MV-4-11 (cell line): Measurements from ENCODE around the gene FAM209A.
"Not testable (repeated sequence)": the region's sequence is repeated elsewhere in the genome, so short reads cannot be mapped to it uniquely, and the experiment has no call there.

Experiments used
- DNase-seq: peaks from one replicate; lab custom pipeline; 2025; lab: John Stamatoyannopoulos, UW

FAM209A gene

GRCh38 chr20:56524444-56524843 is at the start of gene FAM209A:
TSS of gene FAM209A (plus strand) at chr20:56524744. CDS start at chr20:56524809, 65 bp downstream.
- DNase-seq: not testable (repeated sequence)

- DNase-seq: peak; percentile 62
Measured at GRCh38 chr20:56483970-56484369, 40.6 kb upstream of the FAM209A start.

- no peak for DNase-seq
Measured at GRCh38 chr20:56487216-56487615, 37.3 kb upstream of the FAM209A start.

- DNase-seq: no peak
Measured at GRCh38 chr20:56488566-56488965, 36.0 kb upstream of the FAM209A start.

- no peak for DNase-seq
Measured at GRCh38 chr20:56501116-56501515, 23.4 kb upstream of the FAM209A start.

GRCh38 chr20:56503916-56504315 is 20.6 kb upstream of the FAM209A start:
- DNase-seq: no peak

- DNase-seq: no peak
Measured at GRCh38 chr20:56504373-56505005, 20.1 kb upstream of the FAM209A start.

GRCh38 chr20:56506103-56506502 is 18.4 kb upstream of the FAM209A start:
- DNase-seq: no peak

- no peak for DNase-seq
Measured at GRCh38 chr20:56511926-56512325, 12.6 kb upstream of the FAM209A start.

- no peak for DNase-seq
Measured at GRCh38 chr20:56513161-56514150, 11.1 kb upstream of the FAM209A start.

- no peak for DNase-seq
Measured at GRCh38 chr20:56516631-56517030, 7.9 kb upstream of the FAM209A start.

- DNase-seq: no peak
Measured at GRCh38 chr20:56517211-56517610, 7.3 kb upstream of the FAM209A start.

GRCh38 chr20:56517641-56518040 is 6.9 kb upstream of the FAM209A start:
- DNase-seq: no peak

GRCh38 chr20:56518126-56518525 is 6.4 kb upstream of the FAM209A start:
- no peak for DNase-seq

- DNase-seq: no peak
Measured at GRCh38 chr20:56518721-56519398, 5.7 kb upstream of the FAM209A start.

- DNase-seq: no peak
Measured at GRCh38 chr20:56519551-56519950, 5.0 kb upstream of the FAM209A start.

- DNase-seq: no peak
Measured at GRCh38 chr20:56520180-56520579, 4.4 kb upstream of the FAM209A start.

- not testable (repeated sequence) for DNase-seq
Measured at GRCh38 chr20:56520746-56521354, 3.7 kb upstream of the FAM209A start.

GRCh38 chr20:56522311-56522710 is 2.2 kb upstream of the FAM209A start:
- DNase-seq: no peak

- no peak for DNase-seq
Measured at GRCh38 chr20:56527521-56527920, 3.0 kb downstream of the FAM209A start.

- DNase-seq: not testable (repeated sequence)
Measured at GRCh38 chr20:56532946-56533345, 8.4 kb downstream of the FAM209A start, which contains the start of gene FAM209B. TSS of gene FAM209B (plus strand) at chr20:56533246. CDS start at chr20:56533342, 96 bp downstream.

GRCh38 chr20:56537997-56538396 is 13.5 kb downstream of the FAM209A start:
- DNase-seq: no peak
